HepG2 (cell line): ENCODE results near the gene TMEM183A. TPM values are rescaled to one million over a fixed set of nuclear protein-coding genes. Genes with fewer than 3 reads are reported as not detected.

ENCODE experiments used
- ATAC-seq: fragments of 200-7000 bp; cut with Tn5 transposase; 3 replicates; pipeline ENCODE4 v1.9.1; 2020; ENCODE audit warnings: mild to moderate bottlenecking, moderate library complexity
- BruUV-seq: library from RNA; stranded (reverse); fragments of 400-500 nt; replicated peaks from 2 replicates; lab custom pipeline; 2021; lab: Mats Ljungman, UMichigan
- CTCF ChIA-PET: fragments of 300-600 bp; formaldehyde crosslinking; extraction: SDS; loops from one replicate; lab custom pipeline; 2021; ENCODE audit warnings: low total read pairs, inconsistent platforms, low intra/inter-chr PET ratio; lab: Yijun Ruan, JAX
- POLR2A ChIA-PET: fragments of 350-600 bp; sonication (Branson Sonifier 250); formaldehyde crosslinking; loops from one replicate; lab custom pipeline; 2020; ENCODE audit warnings: antibody characterized with exemption, inconsistent platforms; lab: Yijun Ruan, JAX
- DNase-seq: peaks from one replicate; pipeline ENCODE4 v3.0.0-alpha.2; 2015; ENCODE audit warnings: low spot score
- FAIRE-seq: peaks from 3 replicates; lab custom pipeline; 2011; peaks lifted over from hg19 to GRCh38; lab: Jason Lieb, UNC
- H2AFZ ChIP-seq: one replicate; pipeline ENCODE4 v1.6.1; 2011; ENCODE audit warnings: low read length, inconsistent platforms
- H3K27ac ChIP-seq: fragments of 300-600 bp; 3 replicates; pipeline ENCODE4 v1.8.0; 2011; ENCODE audit warnings: mixed run types, mild to moderate bottlenecking, mixed read lengths, low read length, inconsistent platforms; ENCODE audit not compliant: insufficient read depth; ENCODE audit errors: extremely low read length
- H3K27me3 ChIP-seq, 2 experiments: fragments of 200-600 bp in 1 of 2; 2 replicates in 1 of 2; 3 replicates in 1 of 2; pipeline versions ENCODE4 v1.6.0 to v1.8.0; 2011; ENCODE audit warnings: low read length in 2 of 2, mild to moderate bottlenecking in 2 of 2, moderate library complexity in 2 of 2, inconsistent platforms in 1 of 2; ENCODE audit not compliant: insufficient read depth in 2 of 2, control insufficient read depth in 1 of 2
- H3K36me3 ChIP-seq, 2 experiments: fragments of 200-600 bp in 1 of 2; replicated peaks in 1 of 2; 2 replicates in 1 of 2; 3 replicates in 1 of 2; pipeline versions ENCODE4 v1.5.1 to v1.8.0; 2011; ENCODE audit warnings: low read length in 2 of 2, inconsistent platforms in 1 of 2; ENCODE audit not compliant: insufficient read depth in 2 of 2, control insufficient read depth in 1 of 2
- H3K4me1 ChIP-seq: 2 replicates; pipeline ENCODE4 v1.5.1; 2012; ENCODE audit warnings: low read length, inconsistent platforms; ENCODE audit not compliant: insufficient read depth
- H3K4me2 ChIP-seq: 2 replicates; pipeline ENCODE4 v1.6.0; 2011; ENCODE audit warnings: low read depth, low read length, inconsistent platforms
- H3K4me3 ChIP-seq, 3 experiments: fragments of 200-600 bp in 1 of 3; sonication (generic), shearing (Covaris generic) in 1 of 3; replicated peaks in 1 of 3; 2 replicates each; pipeline ENCODE4 v1.5.1; 2011 to 2016; ENCODE audit warnings: low read length in 3 of 3, inconsistent platforms in 2 of 3, low read depth in 2 of 3, mild to moderate bottlenecking in 2 of 3, control low read depth in 1 of 3, mixed read lengths in 1 of 3; ENCODE audit not compliant: insufficient read depth in 1 of 3
- H3K79me2 ChIP-seq: one replicate; pipeline ENCODE4 v1.6.1; 2011; ENCODE audit warnings: low read length, inconsistent platforms; ENCODE audit not compliant: insufficient read depth
- H3K9ac ChIP-seq: 2 replicates; pipeline ENCODE4 v1.6.0; 2011; ENCODE audit warnings: mild to moderate bottlenecking, low read depth, low read length, inconsistent platforms; ENCODE audit not compliant: insufficient read depth
- H3K9me3 ChIP-seq: 2 replicates; pipeline ENCODE4 v1.5.1; 2012; ENCODE audit warnings: mild to moderate bottlenecking, low read length
- H4K20me1 ChIP-seq: 2 replicates; pipeline ENCODE4 v1.6.0; 2011; ENCODE audit warnings: inconsistent platforms, mild to moderate bottlenecking, low read length, moderate library complexity; ENCODE audit not compliant: insufficient read depth
- ATRX ChIP-seq: sonication (generic); formaldehyde crosslinking; IDR thresholded peaks from 2 replicates; pipeline ENCODE4 v1.4.0; 2020; ENCODE audit warnings: missing genetic modification reagents, borderline replicate concordance
- HNRNPUL1 ChIP-seq: fragments of 200-400 bp; formaldehyde crosslinking; IDR thresholded peaks from 2 replicates; pipeline ENCODE4 v1.6.1; 2017; ENCODE audit warnings: low read depth, mild to moderate bottlenecking, low read length, moderate library complexity
- ISL2 ChIP-seq: sonication (generic); formaldehyde crosslinking; IDR thresholded peaks from 2 replicates; pipeline ENCODE4 v1.5.0; 2020; ENCODE audit warnings: missing genetic modification reagents
- MYNN ChIP-seq: sonication (generic); formaldehyde crosslinking; IDR thresholded peaks from 2 replicates; pipeline ENCODE4 v1.4.0; 2020; ENCODE audit warnings: mild to moderate bottlenecking, low read depth, missing genetic modification reagents
- NAIF1 ChIP-seq: sonication (generic); formaldehyde crosslinking; IDR thresholded peaks from 2 replicates; pipeline ENCODE4 v1.5.0; 2020; ENCODE audit warnings: mild to moderate bottlenecking, missing genetic modification reagents, borderline replicate concordance
- NKX3-1 ChIP-seq: sonication (generic); formaldehyde crosslinking; IDR thresholded peaks from 2 replicates; pipeline ENCODE4 v1.5.0; 2020; ENCODE audit warnings: missing genetic modification reagents
- NONO ChIP-seq, 2 experiments: fragments of 450-650 bp in 1 of 2; sonication (generic) in 1 of 2; formaldehyde crosslinking in 1 of 2; IDR thresholded peaks in 1 of 2; conservative IDR thresholded peaks in 1 of 2; 2 replicates each; pipeline versions ENCODE4 v1.6.1 to v1.8.0; 2017 to 2022; ENCODE audit warnings: mild to moderate bottlenecking in 1 of 2, missing genetic modification reagents in 1 of 2, moderate library complexity in 1 of 2
- ZBTB4 ChIP-seq: sonication (generic); formaldehyde crosslinking; IDR thresholded peaks from 2 replicates; pipeline ENCODE4 v1.4.0; 2020; ENCODE audit warnings: missing genetic modification reagents, mild to moderate bottlenecking, borderline replicate concordance
- ZMYM4 ChIP-seq: sonication (generic); formaldehyde crosslinking; IDR thresholded peaks from 2 replicates; pipeline ENCODE4 v1.8.1; 2023; ENCODE audit warnings: mild to moderate bottlenecking, missing genetic modification reagents
- WGBS: methylation state at CpG from one replicate; pipeline ENCODE4 v1.1.6; 2017; ENCODE audit warnings: low lambda C conversion rate; 5-methylcytosine and 5-hydroxymethylcytosine counted together
- in situ Hi-C: cut with HindIII; loops from 2 replicates; pipeline ENCODE4 v1.10.0; 2017; ENCODE audit warnings: low pct_unique_long_range_greater_than_20kb; ENCODE audit not compliant: extremely low pct_ligation_motif_present
- intact Hi-C: fragments of 100-400 bp; cut with micrococcal nuclease; formaldehyde crosslinking; loops from one replicate; pipeline ENCODE4 v1.10.0; 2022; ENCODE audit not compliant: unreplicated experiment
- polyA plus RNA-seq, 8 experiments: library from polyadenylated mRNA; depleted of rRNA in 3 of 8; stranded (reverse) in 7 of 8; unstranded in 1 of 8; fragments of >200 nt; fragmentation: Illumina TruSeq in 4 of 8; extraction: Trizol in 4 of 8; gene quantifications; 2 replicates each; pipeline versions ENCODE4 v1.2.1 to v1.2.3, GENCODE V29; 2011 to 2016; ENCODE audit warnings: low read depth in 4 of 8, missing spikeins in 1 of 8, mixed read lengths in 1 of 8; ENCODE audit not compliant: insufficient read depth in 1 of 8
- total RNA-seq, 5 experiments: library from RNA; depleted of rRNA; stranded (reverse); fragments of >200 nt; fragmentation: Illumina TruSeq; extraction: Trizol; gene quantifications; 2 replicates each; pipeline ENCODE4 v1.2.3, GENCODE V29; 2016; ENCODE audit warnings: low read depth in 1 of 5
- TF ChIP-seq, protein P1 (sequence below): sonication (generic); formaldehyde crosslinking; IDR thresholded peaks from 2 replicates; pipeline ENCODE4 v1.5.1; 2020; ENCODE audit warnings: mild to moderate bottlenecking, missing genetic modification reagents, borderline replicate concordance

Gene TMEM183A
- total and polyA plus RNA-seq, 2 of the 13 experiments (the other 11 are each of a cell fraction or from before 2014, with no cell fraction given): 59.7 to 82.0 TPM

- CTCF ChIA-PET: no interaction called here
- intact Hi-C loops (no loop called here), in situ Hi-C loops (no loop called here)
- ATAC-seq: no peak
- no peaks in the 10 kb centered on the region for H3K9me3 ChIP-seq
- no peaks in the 10 kb centered on the region for H3K4me1 ChIP-seq
- FAIRE-seq: no peak
- H3K4me2 ChIP-seq: no peak overlapping the region
- no peak overlapping the region for H3K4me3 ChIP-seq
- POLR2A ChIA-PET: no interaction called here
- H4K20me1 ChIP-seq: no peaks in the 10 kb centered on the region
- DNase-seq: no peak
- no peak overlapping the region for H2AFZ ChIP-seq
- no peak overlapping the region for H3K9ac ChIP-seq
- no peak overlapping the region for H3K27ac ChIP-seq
- 31% methylated on average over 7 of the region's 7 CpGs for WGBS
- no TSS peak for BruUV-seq
- peaks cover 0 to 4% of the 10 kb centered on the region in 2 experiments; a peak in 1 of 5 replicates for H3K27me3 ChIP-seq
- no peaks in the 10 kb centered on the region for H3K79me2 ChIP-seq
- H3K36me3 ChIP-seq: no peaks in the 10 kb centered on the region
- TF ChIP-seq, protein P1, sequence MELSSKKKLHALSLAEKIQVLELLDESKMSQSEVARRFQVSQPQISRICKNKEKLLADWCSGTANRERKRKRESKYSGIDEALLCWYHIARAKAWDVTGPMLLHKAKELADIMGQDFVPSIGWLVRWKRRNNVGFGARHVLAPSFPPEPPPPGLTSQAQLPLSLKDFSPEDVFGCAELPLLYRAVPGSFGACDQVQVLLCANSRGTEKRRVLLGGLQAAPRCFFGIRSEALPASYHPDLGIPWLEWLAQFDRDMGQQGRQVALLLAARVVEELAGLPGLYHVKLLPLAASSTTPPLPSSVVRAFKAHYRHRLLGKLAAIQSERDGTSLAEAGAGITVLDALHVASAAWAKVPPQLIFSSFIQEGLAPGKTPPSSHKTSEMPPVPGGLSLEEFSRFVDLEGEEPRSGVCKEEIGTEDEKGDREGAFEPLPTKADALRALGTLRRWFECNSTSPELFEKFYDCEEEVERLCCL (CRISPR knock-in tag): no peak
- TF ChIP-seq ZMYM4 (CRISPR knock-in tag) (no peak), HNRNPUL1 (no peak), NAIF1 (CRISPR knock-in tag) (no peak), ATRX (CRISPR knock-in tag) (no peak), MYNN (no peak), ISL2 (CRISPR knock-in tag) (no peak), NONO (IDR thresholded peaks at IDR 0.05) (no peak), NONO (CRISPR knock-in tag; conservative IDR thresholded peaks at IDR 0.05) (no peak), NKX3-1 (CRISPR knock-in tag) (no peak), ZBTB4 (CRISPR knock-in tag) (no peak)
These were observed 64.9 kb downstream of the TMEM183A start for GRCh38 chr1:203072002-203072602.
